Stimulated activated CD4-positive, alpha-beta T cell treated with anti-CD3 and anti-CD28 coated beads, Interleukin-15, amount 100 ng/mL, for 48 hours (primary cell): ENCODE results near the gene PLPP3.

Source experiments
- DNase-seq, 2 donors: peaks; one replicate each; pipeline ENCODE4 v3.0.0-alpha.2; 2020; ENCODE audit warnings: low read depth in 2 of 2

The PLPP3 gene

GRCh38 chr1:56496821-56497772 lies 82.3 kb downstream of the PLPP3 start:
- no peak for DNase-seq

GRCh38 chr1:56496158-56496557 lies 83.2 kb downstream of the PLPP3 start:
- no peak for DNase-seq

- DNase-seq = no peak
Measured at GRCh38 chr1:56495538-56495937, 83.8 kb downstream of the PLPP3 start.

DNA sequence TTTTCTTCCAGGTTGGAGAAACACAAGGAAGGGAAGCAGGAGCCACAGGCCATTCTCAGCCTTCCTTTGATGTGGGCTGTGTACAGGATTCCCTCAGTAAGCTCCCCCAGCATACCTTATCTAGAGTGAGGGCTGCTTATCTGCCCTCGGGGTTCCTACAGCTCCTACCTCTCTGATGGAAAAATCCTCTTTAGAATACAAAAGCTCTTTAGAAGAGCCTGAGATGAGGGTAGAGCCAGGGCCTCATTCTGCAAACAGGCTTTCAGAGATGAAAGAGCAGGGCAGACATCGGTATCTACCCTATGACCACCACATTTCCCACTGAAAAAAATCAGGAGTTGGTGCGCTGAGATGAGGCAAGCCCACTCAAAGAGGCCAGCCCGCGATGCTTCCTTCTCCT lies 85.1 kb downstream of the PLPP3 start:
- DNase-seq = no peak

DNA sequence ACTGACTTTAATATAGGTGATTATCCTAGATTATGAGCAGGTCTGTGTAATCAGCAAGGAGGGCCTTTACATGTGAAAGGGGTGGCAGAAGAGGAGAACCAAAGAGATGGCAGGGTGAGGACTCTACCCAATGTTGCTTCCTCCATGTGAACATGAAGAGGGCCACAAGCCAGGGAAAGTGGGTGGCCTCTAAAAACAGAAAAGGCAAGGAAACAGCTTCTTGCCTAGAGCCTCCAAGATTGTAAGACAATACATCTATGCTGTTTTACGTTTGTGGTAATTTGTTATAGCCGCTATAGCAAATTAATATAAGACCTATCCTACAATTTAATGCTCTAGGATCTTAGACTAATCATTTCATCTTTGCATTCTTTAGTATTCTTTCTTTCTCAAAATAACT lies 85.5 kb downstream of the PLPP3 start:
- no peak for DNase-seq

- no peak for DNase-seq
Measured at GRCh38 chr1:56491441-56491840, 87.9 kb downstream of the PLPP3 start.

- no peak for DNase-seq
Measured at GRCh38 chr1:56490619-56491018, 88.7 kb downstream of the PLPP3 start.

GRCh38 chr1:56489695-56490094 lies 89.7 kb downstream of the PLPP3 start:
- no peak for DNase-seq

- DNase-seq = no peak
Measured at GRCh38 chr1:56484695-56485094, 94.7 kb downstream of the PLPP3 start.

- DNase-seq = no peak
Measured at GRCh38 chr1:56483104-56483503, 96.3 kb downstream of the PLPP3 start.

DNA sequence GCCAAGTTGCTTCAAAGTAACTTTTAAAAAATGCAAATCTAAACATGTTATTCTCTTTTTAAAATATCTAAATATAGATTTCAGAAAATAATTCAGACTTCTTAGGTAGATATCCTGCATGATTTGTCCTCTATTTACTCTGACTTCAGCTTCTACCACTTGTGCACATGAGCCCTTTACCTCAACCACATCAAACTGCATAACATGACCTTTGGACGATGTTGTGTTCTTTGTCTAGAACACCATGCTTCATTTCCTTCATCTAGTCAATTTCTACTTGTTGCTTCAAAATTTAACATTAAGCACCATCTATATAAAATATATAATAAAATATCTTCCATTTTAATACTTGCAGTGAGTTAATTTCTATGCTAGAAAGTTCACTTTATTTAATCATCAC lies 96.9 kb downstream of the PLPP3 start:
- no peak for DNase-seq

DNA sequence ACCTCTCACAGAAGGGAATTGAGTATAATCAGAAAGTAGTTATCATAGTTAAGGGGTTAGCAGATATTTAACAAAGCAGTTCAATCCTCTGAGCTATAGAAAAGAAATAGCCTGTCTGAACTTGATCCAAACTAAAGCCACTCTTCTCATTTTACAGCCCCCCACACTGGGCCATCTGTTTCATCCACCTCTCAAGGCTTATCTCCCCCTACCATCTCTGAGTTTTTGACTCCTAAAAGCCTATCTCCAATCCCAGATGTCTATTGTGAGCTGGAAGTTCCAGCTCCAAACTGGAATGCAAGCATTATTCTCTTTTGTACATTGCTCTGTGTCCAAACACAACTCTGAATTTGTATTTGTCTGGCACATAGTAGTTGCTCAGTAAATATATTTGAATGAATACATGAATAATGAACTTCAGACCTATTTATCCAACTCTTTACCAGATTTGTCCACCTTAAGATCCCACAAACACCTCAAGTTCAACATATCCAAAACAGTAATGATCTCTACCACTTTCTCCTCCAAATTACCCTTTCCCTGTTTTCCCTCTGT lies 98.1 kb downstream of the PLPP3 start:
- no peak for DNase-seq

- no peak for DNase-seq
Measured at GRCh38 chr1:56478734-56479133, 100.6 kb downstream of the PLPP3 start.

GRCh38 chr1:56477164-56478111 lies 101.9 kb downstream of the PLPP3 start:
- DNase-seq = no peak

GRCh38 chr1:56473582-56474270 lies 105.6 kb downstream of the PLPP3 start:
- no peak for DNase-seq

GRCh38 chr1:56472860-56473259 lies 106.5 kb downstream of the PLPP3 start:
- no peak for DNase-seq

GRCh38 chr1:56469640-56470371 lies 109.6 kb downstream of the PLPP3 start:
- no peak for DNase-seq

DNA sequence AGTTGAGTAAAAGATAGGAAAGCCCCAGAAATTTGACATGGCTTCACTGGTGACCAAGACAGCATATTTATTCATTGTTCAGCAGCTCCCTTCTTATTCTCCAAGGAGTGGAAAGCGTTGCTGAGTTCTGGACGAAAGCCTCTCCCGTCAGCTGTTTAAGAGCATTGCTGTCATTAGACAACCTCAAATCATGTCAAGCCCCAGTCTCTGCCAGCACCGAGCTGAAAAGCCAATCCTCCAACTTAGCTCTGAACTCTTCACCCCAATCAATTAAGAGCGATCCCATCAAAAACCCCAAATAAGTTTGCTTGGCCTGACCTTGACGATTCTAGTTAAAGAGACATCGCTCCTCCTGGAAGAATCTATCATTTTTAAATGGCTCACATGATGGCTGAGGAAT lies 110.8 kb downstream of the PLPP3 start:
- DNase-seq = no peak

DNA sequence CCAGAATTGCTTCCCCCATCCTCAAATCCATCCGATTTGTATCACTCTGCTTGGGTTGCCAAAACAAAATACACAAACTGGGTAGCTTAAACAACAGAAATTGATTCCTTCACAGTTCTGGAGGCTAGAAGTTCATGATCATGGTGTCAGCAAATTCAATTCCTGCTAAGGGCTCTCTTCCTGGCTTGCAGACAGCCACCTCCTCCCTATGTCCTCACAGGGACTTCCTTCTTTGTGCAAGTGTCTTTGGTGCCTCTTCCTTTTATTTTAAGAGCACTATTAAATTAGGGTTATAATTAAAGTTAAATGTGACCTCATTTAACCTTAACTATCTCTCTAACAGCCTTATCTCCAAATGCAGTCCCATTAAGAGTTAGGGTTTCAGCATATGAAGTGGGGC lies 112.8 kb downstream of the PLPP3 start:
- no peak for DNase-seq

- DNase-seq = no peak
Measured at GRCh38 chr1:56464294-56464693, 115.1 kb downstream of the PLPP3 start.

- no peak for DNase-seq
Measured at GRCh38 chr1:56463376-56463775, 116.0 kb downstream of the PLPP3 start.
